Measurements from ENCODE around the gene ADAMTS15. TPM values are rescaled to one million over a fixed set of nuclear protein-coding genes. Genes with fewer than 3 reads are reported as not detected.

Gene ADAMTS15
- total RNA-seq, 6 experiments from 2014 or later = 0.19 to 1.1 (median 0.31) TPM; not detected in 1

DNA sequence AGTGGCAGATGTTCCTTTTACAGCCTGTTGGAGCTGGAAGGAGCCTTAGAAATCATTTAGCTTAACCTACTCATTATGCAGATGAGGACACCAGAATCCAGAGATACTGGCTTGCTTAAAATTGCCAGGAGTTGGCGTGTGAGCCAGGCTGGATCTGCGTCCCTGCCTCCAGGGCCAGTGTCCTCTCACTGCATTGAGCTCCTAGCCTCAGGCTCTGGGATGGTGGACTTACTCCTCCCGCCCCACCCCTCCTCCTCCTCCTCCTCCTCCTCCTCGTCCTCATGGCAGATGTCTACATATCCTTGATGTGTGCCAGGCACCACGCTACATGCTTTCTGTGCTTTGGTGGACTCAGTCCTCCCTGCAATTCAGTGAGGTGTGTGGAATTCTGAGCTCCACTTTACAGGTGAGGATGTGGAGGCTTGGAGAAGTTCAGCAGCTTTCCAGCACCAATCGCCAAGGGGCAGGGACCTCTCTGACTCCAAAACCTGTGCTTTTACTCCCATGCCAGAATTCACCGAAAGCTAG is 24.1 kb downstream of the ADAMTS15 start:
- H3K27me3 ChIP-seq = no peaks in the 10 kb centered on the region
- no peak overlapping the region for H3K27ac ChIP-seq
- intact Hi-C loops (cut with DNase I) = no loop called here
- H3K4me1 ChIP-seq = no peaks in the 10 kb centered on the region
- no peaks in the 10 kb centered on the region for H3K9me3 ChIP-seq
- H3K4me3 ChIP-seq = no peak overlapping the region
- ATAC-seq = no peak
- no peak for TF ChIP-seq POLR2A (IDR thresholded peaks at IDR 0.05)
- TF ChIP-seq, protein P1, sequence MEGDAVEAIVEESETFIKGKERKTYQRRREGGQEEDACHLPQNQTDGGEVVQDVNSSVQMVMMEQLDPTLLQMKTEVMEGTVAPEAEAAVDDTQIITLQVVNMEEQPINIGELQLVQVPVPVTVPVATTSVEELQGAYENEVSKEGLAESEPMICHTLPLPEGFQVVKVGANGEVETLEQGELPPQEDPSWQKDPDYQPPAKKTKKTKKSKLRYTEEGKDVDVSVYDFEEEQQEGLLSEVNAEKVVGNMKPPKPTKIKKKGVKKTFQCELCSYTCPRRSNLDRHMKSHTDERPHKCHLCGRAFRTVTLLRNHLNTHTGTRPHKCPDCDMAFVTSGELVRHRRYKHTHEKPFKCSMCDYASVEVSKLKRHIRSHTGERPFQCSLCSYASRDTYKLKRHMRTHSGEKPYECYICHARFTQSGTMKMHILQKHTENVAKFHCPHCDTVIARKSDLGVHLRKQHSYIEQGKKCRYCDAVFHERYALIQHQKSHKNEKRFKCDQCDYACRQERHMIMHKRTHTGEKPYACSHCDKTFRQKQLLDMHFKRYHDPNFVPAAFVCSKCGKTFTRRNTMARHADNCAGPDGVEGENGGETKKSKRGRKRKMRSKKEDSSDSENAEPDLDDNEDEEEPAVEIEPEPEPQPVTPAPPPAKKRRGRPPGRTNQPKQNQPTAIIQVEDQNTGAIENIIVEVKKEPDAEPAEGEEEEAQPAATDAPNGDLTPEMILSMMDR (IDR thresholded peaks at IDR 0.05) = no peak
- no peak for DNase-seq
- no peaks in the 10 kb centered on the region for H3K36me3 ChIP-seq
- WGBS (ENCODE audit: insufficient coverage, low coverage, low lambda C conversion rate, missing lambda C conversion rate) = 83% methylated on average over 1 of the region's 7 CpGs

GRCh38 chr11:130473056-130473794 is 24.8 kb downstream of the ADAMTS15 start:
- TF ChIP-seq, protein P1 (IDR thresholded peaks at IDR 0.05) = no peak
- TF ChIP-seq POLR2A (IDR thresholded peaks at IDR 0.05) = no peak
- no peak for DNase-seq
- 94% methylated on average over 10 of the region's 52 CpGs for WGBS (ENCODE audit: insufficient coverage, low coverage, low lambda C conversion rate, missing lambda C conversion rate)

GRCh38 chr11:130473795-130474377 is 25.4 kb downstream of the ADAMTS15 start:
- Histone ChIP-seq H3K27ac (no peak overlapping the region), H3K4me3 (no peak overlapping the region), H3K9me3 (no peaks in the 10 kb centered on the region), H3K27me3 (no peaks in the 10 kb centered on the region), H3K36me3 (no peaks in the 10 kb centered on the region), H3K4me1 (no peaks in the 10 kb centered on the region)
- intact Hi-C loops (cut with DNase I) = no loop called here
- 50% methylated on average over 1 of the region's 21 CpGs for WGBS (ENCODE audit: insufficient coverage, low coverage, low lambda C conversion rate, missing lambda C conversion rate)
- no peak for DNase-seq
- TF ChIP-seq, protein P1 (IDR thresholded peaks at IDR 0.05) = no peak
- TF ChIP-seq POLR2A (IDR thresholded peaks at IDR 0.05) = no peak
- ATAC-seq = no peak

More at GRCh38 chr11:130473056-130473794, 24.8 kb downstream of the ADAMTS15 start:
- Histone ChIP-seq H3K9me3 (no peaks in the 10 kb centered on the region), H3K4me3 (no peak overlapping the region), H3K4me1 (no peaks in the 10 kb centered on the region), H3K27ac (no peak overlapping the region), H3K36me3 (no peaks in the 10 kb centered on the region), H3K27me3 (no peaks in the 10 kb centered on the region)
- intact Hi-C loops (cut with DNase I) = no loop called here
- no peak for ATAC-seq

DNA sequence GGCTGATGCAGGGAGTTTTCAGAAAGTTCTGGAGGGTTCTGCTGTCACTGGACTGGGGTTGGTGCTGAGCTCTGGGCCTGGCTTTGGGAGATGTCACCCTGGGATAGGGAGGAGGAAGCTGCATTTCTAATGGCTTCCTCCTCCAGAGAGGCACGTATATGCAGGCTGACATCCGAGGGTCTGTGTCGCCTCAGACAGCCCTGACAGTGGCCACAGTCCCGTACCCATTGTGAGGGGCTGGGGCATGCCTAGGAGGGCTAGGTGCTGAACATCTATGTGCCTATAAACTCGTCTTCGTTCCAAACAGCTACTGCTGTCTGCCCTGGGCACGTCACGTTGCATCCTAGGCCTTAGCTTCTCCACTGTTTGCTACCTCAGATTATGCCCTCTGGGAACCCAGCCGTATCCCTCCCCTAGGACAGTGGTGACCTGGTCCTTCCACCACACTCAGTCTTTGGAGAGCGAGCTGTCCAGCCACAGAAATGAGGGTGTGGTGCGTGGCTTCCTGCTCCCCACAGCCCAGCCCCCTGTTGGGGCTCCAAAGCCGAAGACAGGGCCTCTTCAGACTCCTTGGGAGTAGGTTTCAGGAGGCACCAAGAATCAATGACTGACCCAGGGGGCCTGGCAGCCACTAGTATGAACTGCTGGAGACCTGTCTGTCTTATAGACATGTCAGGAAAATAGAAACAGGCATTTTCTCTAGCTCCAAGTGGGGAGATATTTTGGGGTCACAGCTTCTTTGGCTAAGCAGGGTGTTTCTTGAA is 26.4 kb downstream of the ADAMTS15 start:
- Histone ChIP-seq H3K27me3 (no peaks in the 10 kb centered on the region), H3K4me3 (no peak overlapping the region), H3K9me3 (no peaks in the 10 kb centered on the region), H3K36me3 (no peaks in the 10 kb centered on the region), H3K27ac (no peak overlapping the region), H3K4me1 (no peaks in the 10 kb centered on the region)
- DNase-seq (no peak), ATAC-seq (no peak)
- 63% methylated on average over 2 of the region's 12 CpGs for WGBS (ENCODE audit: insufficient coverage, low coverage, low lambda C conversion rate, missing lambda C conversion rate)
- intact Hi-C loops (cut with DNase I) = no loop called here
- TF ChIP-seq, protein P1 (IDR thresholded peaks at IDR 0.05) = no peak
- no peak for TF ChIP-seq POLR2A (IDR thresholded peaks at IDR 0.05)
